Endothelial cell of umbilical vein (primary cell): ENCODE results near the gene LPIN1.

ENCODE experiments used
- CTCF ChIP-seq, 2 donors: IDR thresholded peaks; 1 replicate in 1 of 2; 2 replicates in 1 of 2; pipeline ENCODE4 v1.5.1; 2011; ENCODE audit warnings: low read length in 2 of 2, mild to moderate bottlenecking in 2 of 2, moderate library complexity in 2 of 2, control low read depth in 1 of 2, inconsistent platforms in 1 of 2, low read depth in 1 of 2; ENCODE audit not compliant: insufficient read depth in 1 of 2; ENCODE audit errors: extremely low read depth in 1 of 2
- EZH2 ChIP-seq: IDR thresholded peaks from 2 replicates; pipeline ENCODE4 v1.6.1; 2012; ENCODE audit warnings: borderline replicate concordance, low read depth, mild to moderate bottlenecking, moderate library complexity, low read length, inconsistent platforms; ENCODE audit not compliant: severe bottlenecking
- FOS ChIP-seq: IDR thresholded peaks from 2 replicates; pipeline ENCODE4 v1.6.1; 2011; ENCODE audit warnings: mild to moderate bottlenecking, low read length, moderate library complexity, borderline replicate concordance; ENCODE audit not compliant: insufficient read depth
- GATA2 ChIP-seq: IDR thresholded peaks from 2 replicates; pipeline ENCODE4 v1.7.0; 2011; ENCODE audit warnings: low read depth, mild to moderate bottlenecking, moderate library complexity, mixed read lengths, low read length; ENCODE audit not compliant: insufficient read length, insufficient read depth
- JUN ChIP-seq: IDR thresholded peaks from 2 replicates; pipeline ENCODE4 v1.6.1; 2011; ENCODE audit warnings: borderline replicate concordance, low read depth; ENCODE audit not compliant: insufficient read length, insufficient read depth
- MAX ChIP-seq: IDR thresholded peaks from 2 replicates; pipeline ENCODE4 v1.6.1; 2011; ENCODE audit not compliant: insufficient read depth, insufficient read length
- MYC ChIP-seq: IDR thresholded peaks from one replicate; pipeline ENCODE4 v1.6.1; 2011; ENCODE audit warnings: mild to moderate bottlenecking, low read depth, low read length
- POLR2A ChIP-seq: IDR thresholded peaks from 2 replicates; pipeline ENCODE4 v1.6.1; 2012; ENCODE audit warnings: low read depth, mild to moderate bottlenecking, control low read depth, low read length
- POLR2AphosphoS5 ChIP-seq: IDR thresholded peaks from 2 replicates; pipeline ENCODE4 v1.6.1; 2012; ENCODE audit warnings: low read depth, mild to moderate bottlenecking, control low read depth, low read length, moderate library complexity; ENCODE audit not compliant: insufficient read depth

GRCh38 chr2:11750917-11751316, 4.5 kb downstream of the LPIN1 start:
- TF ChIP-seq CTCF (IDR thresholded peaks at IDR 0.05; ENCODE audit: extremely low read depth in 1 of 2, insufficient read depth in 1 of 2, low read depth in 1 of 2, low read length in 2 of 2) (no peak), MAX (no peak), POLR2A (no peak), EZH2 (no peak), GATA2 (no peak), JUN (no peak), POLR2AphosphoS5 (no peak), FOS (no peak), MYC (no peak)
